H1 (cell line): Measurements from ENCODE around the gene CYP3A7. TPM values are rescaled to one million over a fixed set of nuclear protein-coding genes. Genes with fewer than 3 reads are reported as not detected.

Experiments
- CTCF ChIA-PET: fragments of 300-600 bp; sonication (Branson Sonifier 250); formaldehyde crosslinking; loops from one replicate; lab custom pipeline; 2021; ENCODE audit not compliant: partially characterized antibody; lab: Charles Lee
- POLR2A ChIA-PET: fragments of 300-600 bp; sonication (Branson Sonifier 250); formaldehyde crosslinking; loops from one replicate; lab custom pipeline; 2021; ENCODE audit warnings: inconsistent platforms; ENCODE audit not compliant: partially characterized antibody; lab: Charles Lee
- DNase-seq, 2 experiments: peaks; one replicate each; pipeline versions ENCODE4 v3.0.0 to v3.0.0-alpha.2; 2010 to 2022; ENCODE audit warnings: low spot score in 2 of 2, low read depth in 1 of 2, mixed read lengths in 1 of 2
- FAIRE-seq: peaks from 2 replicates; lab custom pipeline; 2011; peaks lifted over from hg19 to GRCh38; lab: Jason Lieb, UNC
- H2AFZ ChIP-seq: 2 replicates; pipeline ENCODE4 v1.8.1; 2012; ENCODE audit warnings: low read length, inconsistent platforms
- H2AK5ac ChIP-seq: 2 replicates; pipeline ENCODE4 v1.6.1; 2013; ENCODE audit warnings: low read depth, low read length
- H2BK120ac ChIP-seq: replicated peaks from 2 replicates; pipeline ENCODE3; 2013; ENCODE audit warnings: low read depth, low read length, inconsistent platforms
- H2BK12ac ChIP-seq: 2 replicates; pipeline ENCODE4 v1.6.1; 2013; ENCODE audit warnings: low read depth, low read length
- H2BK15ac ChIP-seq: 2 replicates; pipeline ENCODE4 v1.6.1; 2013; ENCODE audit warnings: low read length
- H2BK20ac ChIP-seq: 2 replicates; pipeline ENCODE4 v1.6.1; 2013; ENCODE audit warnings: low read length
- H2BK5ac ChIP-seq: 2 replicates; pipeline ENCODE4 v1.6.1; 2013; ENCODE audit warnings: low read depth, low read length
- H3K14ac ChIP-seq: 2 replicates; pipeline ENCODE4 v1.6.1; 2013; ENCODE audit warnings: inconsistent platforms; ENCODE audit not compliant: insufficient read length
- H3K18ac ChIP-seq: 2 replicates; pipeline ENCODE4 v1.6.1; 2013; ENCODE audit warnings: low read length; ENCODE audit errors: extremely low read depth
- H3K23ac ChIP-seq: 2 replicates; pipeline ENCODE4 v1.6.1; 2013; ENCODE audit warnings: inconsistent platforms; ENCODE audit not compliant: insufficient read length
- H3K23me2 ChIP-seq: 2 replicates; pipeline ENCODE4 v1.6.1; 2013; ENCODE audit warnings: low read depth, low read length
- H3K27ac ChIP-seq: 2 replicates; pipeline ENCODE4 v1.6.1; 2011; ENCODE audit warnings: low read depth, low read length, inconsistent platforms
- H3K27me3 ChIP-seq, 4 experiments: replicated peaks in 1 of 4; 1 replicate in 1 of 4; 2 replicates in 3 of 4; pipeline versions ENCODE4 v1.6.1 to v1.8.1; 2011 to 2013; ENCODE audit warnings: low read length in 3 of 4, mild to moderate bottlenecking in 3 of 4, inconsistent platforms in 2 of 4, mixed read lengths in 2 of 4, moderate library complexity in 1 of 4; ENCODE audit not compliant: control insufficient read depth in 3 of 4, insufficient read depth in 3 of 4; ENCODE audit errors: extremely low read depth in 1 of 4
- H3K36me3 ChIP-seq, 4 experiments: 2 replicates each; pipeline versions ENCODE4 v1.6.1 to v1.8.1; 2011 to 2013; ENCODE audit warnings: mild to moderate bottlenecking in 4 of 4, low read length in 3 of 4, moderate library complexity in 2 of 4, control low read depth in 1 of 4, inconsistent platforms in 1 of 4; ENCODE audit not compliant: insufficient read depth in 4 of 4, control insufficient read depth in 2 of 4
- H3K4ac ChIP-seq: replicated peaks from 2 replicates; pipeline ENCODE3; 2013; ENCODE audit warnings: low read length, low read depth, mixed read lengths, inconsistent platforms; ENCODE audit not compliant: insufficient read length
- H3K4me1 ChIP-seq, 4 experiments: replicated peaks in 1 of 4; 1 replicate in 1 of 4; 2 replicates in 3 of 4; pipeline versions ENCODE4 v1.6.1 to v1.8.1; 2011 to 2013; ENCODE audit warnings: low read length in 3 of 4, inconsistent platforms in 2 of 4, mixed read lengths in 1 of 4; ENCODE audit not compliant: insufficient read depth in 4 of 4, control insufficient read depth in 3 of 4
- H3K4me2 ChIP-seq, 2 experiments: 2 replicates each; pipeline versions ENCODE4 v1.6.1 to v1.8.1; 2011 to 2013; ENCODE audit warnings: low read depth in 2 of 2, low read length in 2 of 2, control low read depth in 1 of 2, inconsistent platforms in 1 of 2, mild to moderate bottlenecking in 1 of 2; ENCODE audit not compliant: insufficient read depth in 1 of 2
- H3K4me3 ChIP-seq, 4 experiments: fragments of 200-600, 300-600 bp in 1 of 4; sonication (generic), shearing (Covaris generic), sonication (Bioruptor Twin) in 1 of 4; 2 replicates each; pipeline versions ENCODE4 v1.5.1 to v1.8.1; 2011 to 2016; ENCODE audit warnings: low read length in 4 of 4, low read depth in 3 of 4, control low read depth in 2 of 4, inconsistent platforms in 2 of 4, mild to moderate bottlenecking in 2 of 4, mixed read lengths in 1 of 4, moderate library complexity in 1 of 4; ENCODE audit not compliant: insufficient read depth in 2 of 4; ENCODE audit errors: extremely low read depth in 1 of 4
- H3K56ac ChIP-seq: replicated peaks from 2 replicates; pipeline ENCODE3; 2013; ENCODE audit warnings: low read depth, mild to moderate bottlenecking, mixed read lengths, low read length, inconsistent platforms; ENCODE audit not compliant: insufficient read length
- H3K79me1 ChIP-seq: 2 replicates; pipeline ENCODE4 v1.6.1; 2013; ENCODE audit warnings: low read depth, low read length, control low read depth
- H3K79me2 ChIP-seq, 2 experiments: 2 replicates each; pipeline versions ENCODE4 v1.6.1 to v1.8.1; 2012 to 2013; ENCODE audit warnings: low read length in 2 of 2, mild to moderate bottlenecking in 2 of 2, inconsistent platforms in 1 of 2; ENCODE audit not compliant: insufficient read depth in 2 of 2, control insufficient read depth in 1 of 2
- H3K9ac ChIP-seq, 4 experiments: replicated peaks in 1 of 4; 1 replicate in 1 of 4; 2 replicates in 3 of 4; pipeline versions ENCODE4 v1.6.1 to v1.8.1; 2011 to 2013; ENCODE audit warnings: low read depth in 3 of 4, low read length in 3 of 4, control low read depth in 2 of 4, mild to moderate bottlenecking in 2 of 4, moderate library complexity in 2 of 4, inconsistent platforms in 1 of 4; ENCODE audit errors: extremely low read depth in 1 of 4
- H3K9me3 ChIP-seq, 2 experiments: 2 replicates each; pipeline versions ENCODE4 v1.6.1 to v1.8.1; 2012 to 2013; ENCODE audit warnings: mild to moderate bottlenecking in 2 of 2, moderate library complexity in 2 of 2, control low read depth in 1 of 2, inconsistent platforms in 1 of 2, low read depth in 1 of 2, low read length in 1 of 2, mixed read lengths in 1 of 2; ENCODE audit not compliant: insufficient read depth in 2 of 2
- H4K20me1 ChIP-seq, 2 experiments: replicated peaks in 1 of 2; 2 replicates each; pipeline versions ENCODE3 to v1.8.1; 2011 to 2013; ENCODE audit warnings: inconsistent platforms in 2 of 2, low read length in 2 of 2, mild to moderate bottlenecking in 1 of 2; ENCODE audit not compliant: insufficient read depth in 2 of 2, control insufficient read depth in 1 of 2
- H4K5ac ChIP-seq: 2 replicates; pipeline ENCODE4 v1.6.1; 2013; ENCODE audit warnings: low read length, low read depth, mixed read lengths, inconsistent platforms; ENCODE audit not compliant: insufficient read length
- H4K8ac ChIP-seq: 2 replicates; pipeline ENCODE4 v1.8.0; 2013; ENCODE audit warnings: mild to moderate bottlenecking, moderate library complexity, low read length, inconsistent platforms; ENCODE audit not compliant: insufficient read depth; ENCODE audit errors: extremely low read depth
- H4K91ac ChIP-seq: replicated peaks from 2 replicates; pipeline ENCODE3; 2013; ENCODE audit warnings: low read length, mixed read lengths, inconsistent platforms; ENCODE audit not compliant: insufficient read length
- BACH1 ChIP-seq: IDR thresholded peaks from 2 replicates; pipeline ENCODE4 v1.6.1; 2012; ENCODE audit warnings: low read length, improper control_type of control experiment
- BCL11A ChIP-seq, 2 experiments: IDR thresholded peaks; one replicate each; pipeline ENCODE4 v1.6.1; 2011; ENCODE audit warnings: low read depth in 2 of 2, low read length in 2 of 2, mild to moderate bottlenecking in 2 of 2
- CREB1 ChIP-seq: IDR thresholded peaks from 2 replicates; pipeline ENCODE4 v1.6.1; 2012; ENCODE audit warnings: inconsistent platforms
- EP300 ChIP-seq, 2 experiments: IDR thresholded peaks; 1 replicate in 1 of 2; 2 replicates in 1 of 2; pipeline ENCODE4 v1.6.1; 2011 to 2012; ENCODE audit warnings: low read depth in 2 of 2, low read length in 2 of 2, mild to moderate bottlenecking in 2 of 2, borderline replicate concordance in 1 of 2, inconsistent platforms in 1 of 2, moderate library complexity in 1 of 2
- FOSL1 ChIP-seq: IDR thresholded peaks from 2 replicates; pipeline ENCODE4 v1.6.1; 2011; ENCODE audit warnings: mild to moderate bottlenecking, low read depth, low read length, moderate library complexity; ENCODE audit not compliant: insufficient read depth
- MAX ChIP-seq: IDR thresholded peaks from 2 replicates; pipeline ENCODE4 v1.6.1; 2012; ENCODE audit warnings: inconsistent platforms
- NANOG ChIP-seq: IDR thresholded peaks from 2 replicates; pipeline ENCODE4 v1.6.1; 2011; ENCODE audit warnings: low read length, low read depth, mild to moderate bottlenecking, inconsistent platforms; ENCODE audit not compliant: insufficient read depth, poor library complexity, severe bottlenecking
- POLR2A ChIP-seq, 2 experiments: IDR thresholded peaks; 1 replicate in 1 of 2; 2 replicates in 1 of 2; pipeline ENCODE4 v1.6.1; 2011; ENCODE audit warnings: low read depth in 2 of 2, low read length in 2 of 2, mild to moderate bottlenecking in 2 of 2; ENCODE audit errors: control extremely low read depth in 1 of 2
- POLR2AphosphoS5 ChIP-seq: IDR thresholded peaks from 2 replicates; pipeline ENCODE4 v1.6.1; 2011; ENCODE audit warnings: low read depth, low read length
- RAD21 ChIP-seq, 2 experiments: IDR thresholded peaks in 1 of 2; conservative IDR thresholded peaks in 1 of 2; 2 replicates each; pipeline ENCODE4 v1.6.1; 2011; ENCODE audit warnings: low read depth in 2 of 2, low read length in 2 of 2, improper control_type of control experiment in 1 of 2, inconsistent platforms in 1 of 2, mild to moderate bottlenecking in 1 of 2, moderate library complexity in 1 of 2
- RBBP5 ChIP-seq: IDR thresholded peaks from 2 replicates; pipeline ENCODE4 v1.7.1; 2012; ENCODE audit warnings: low read depth, mild to moderate bottlenecking, inconsistent platforms, low read length, moderate library complexity, borderline replicate concordance
- SP1 ChIP-seq: IDR thresholded peaks from 2 replicates; pipeline ENCODE4 v1.6.1; 2011; ENCODE audit warnings: low read depth, low read length
- SP2 ChIP-seq: IDR thresholded peaks from 2 replicates; pipeline ENCODE4 v1.6.1; 2012; ENCODE audit warnings: mild to moderate bottlenecking, low read length, inconsistent platforms
- TCF12 ChIP-seq: IDR thresholded peaks from 2 replicates; pipeline ENCODE4 v1.6.1; 2011; ENCODE audit warnings: low read depth, mild to moderate bottlenecking, low read length
- WGBS, 2 experiments: shearing (Covaris generic) in 1 of 2; methylation state at CpG; one replicate each; pipeline versions ENCODE4 v1.1.6 to v1.1.7; 2013 to 2015; ENCODE audit warnings: low lambda C conversion rate in 2 of 2, mixed read lengths in 2 of 2, inconsistent platforms in 1 of 2, low coverage in 1 of 2, missing lambda C conversion rate in 1 of 2; ENCODE audit not compliant: insufficient replicate concordance in 2 of 2, insufficient coverage in 1 of 2, insufficient read length in 1 of 2; ENCODE audit errors: extremely low coverage in 1 of 2, missing lambda C conversion rate in 1 of 2; 5-methylcytosine and 5-hydroxymethylcytosine counted together
- polyA plus RNA-seq, 7 experiments: library from polyadenylated mRNA; depleted of rRNA in 3 of 7; stranded (reverse) in 5 of 7; unstranded in 2 of 7; fragments of >200 nt in 5 of 7; fragments of 200-250 nt in 2 of 7; gene quantifications; 1 replicate in 5 of 7; 2 replicates in 1 of 7; 4 replicates in 1 of 7; pipeline versions ENCODE4 v1.2.1 to v1.2.3, GENCODE V29; 2011 to 2013; ENCODE audit warnings: missing spikeins in 2 of 7, mixed read lengths in 2 of 7
- total RNA-seq: library from RNA; stranded (reverse); fragmentation: NEBNext Ultra II Directional; extraction: Animal tissue kit (Norgen Biotek cat#: 25700); gene quantifications from 2 replicates; pipeline ENCODE4 v1.2.1, GENCODE V29; 2021
- TF ChIP-seq, protein P1 (sequence below): IDR thresholded peaks from 2 replicates; pipeline ENCODE4 v1.6.1; 2011; ENCODE audit warnings: low read depth, mild to moderate bottlenecking, low read length; ENCODE audit not compliant: insufficient read depth

The CYP3A7 gene
- total and polyA plus RNA-seq, 2 of the 8 experiments (the other 6 are each of a cell fraction or from before 2014, with no cell fraction given): not detected

DNA sequence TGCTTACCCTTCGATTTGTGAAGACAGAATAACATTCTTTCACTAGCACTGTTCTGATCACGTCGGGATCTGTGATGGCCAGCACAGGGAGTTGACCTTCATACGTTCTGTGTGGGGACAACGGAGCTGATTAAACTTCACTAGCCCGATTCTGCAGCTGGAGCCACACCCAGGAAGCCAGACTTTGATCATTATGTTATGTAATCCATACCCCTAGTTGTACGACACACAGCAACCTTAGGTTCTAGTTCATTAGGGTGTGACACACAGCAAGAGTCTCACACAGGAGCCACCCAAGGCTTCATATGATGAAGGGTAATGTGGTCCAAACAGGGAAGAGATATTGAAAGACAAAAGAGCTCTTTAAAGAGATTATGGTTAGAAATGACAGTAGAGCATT is 62.4 kb downstream of the CYP3A7 start:
- Histone ChIP-seq H3K56ac (no peak overlapping the region), H3K4me3 (no peak overlapping the region), H4K91ac (no peak overlapping the region), H3K23me2 (no peaks in the 10 kb centered on the region), H3K27me3 (no peaks in the 10 kb centered on the region), H3K4me1 (no peaks in the 10 kb centered on the region), H3K36me3 (no peaks in the 10 kb centered on the region), H2BK12ac (no peak overlapping the region), H3K79me1 (no peaks in the 10 kb centered on the region), H3K9ac (no peak overlapping the region), H2BK5ac (no peak overlapping the region), H4K20me1 (peaks cover 0 to 1% of the 10 kb centered on the region in 2 experiments), H3K18ac (no peak overlapping the region), H3K14ac (no peak overlapping the region), H3K4me2 (no peak overlapping the region), H3K79me2 (no peaks in the 10 kb centered on the region), H4K8ac (no peak overlapping the region), H2BK15ac (no peak overlapping the region), H3K4ac (no peak overlapping the region), H2BK120ac (no peak overlapping the region), H2BK20ac (no peak overlapping the region), H2AK5ac (no peak overlapping the region), H3K27ac (no peak overlapping the region), H2AFZ (no peak overlapping the region), H3K23ac (no peak overlapping the region), H3K9me3 (no peaks in the 10 kb centered on the region), H4K5ac (no peak overlapping the region)
- WGBS, 2 experiments: 93% methylated on average over 7 of the region's 7 CpGs; no CpG with 5 or more reads in 1 of the 2 experiments
- POLR2A ChIA-PET: no interaction called here
- DNase-seq (no peak), FAIRE-seq (no peak)
- CTCF ChIA-PET: no interaction called here
- no peak for TF ChIP-seq RAD21 (IDR thresholded peaks at IDR 0.05 in 1 of 2, conservative IDR thresholded peaks at IDR 0.05 in 1 of 2; ENCODE audit: low read depth in 2 of 2, low read length in 2 of 2)
- TF ChIP-seq POLR2A (IDR thresholded peaks at IDR 0.05; ENCODE audit: control extremely low read depth in 1 of 2, low read depth in 2 of 2, low read length in 2 of 2): no peak
- TF ChIP-seq TCF12: no peak
- no peak for TF ChIP-seq BCL11A (IDR thresholded peaks at IDR 0.05; ENCODE audit: low read depth in 2 of 2, low read length in 2 of 2)
- no peak for TF ChIP-seq POLR2AphosphoS5
- no peak for TF ChIP-seq NANOG
- TF ChIP-seq SP2: no peak
- no peak for TF ChIP-seq RBBP5
- TF ChIP-seq, protein P1, sequence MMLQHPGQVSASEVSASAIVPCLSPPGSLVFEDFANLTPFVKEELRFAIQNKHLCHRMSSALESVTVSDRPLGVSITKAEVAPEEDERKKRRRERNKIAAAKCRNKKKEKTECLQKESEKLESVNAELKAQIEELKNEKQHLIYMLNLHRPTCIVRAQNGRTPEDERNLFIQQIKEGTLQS: no peak
- no peak for TF ChIP-seq BACH1
- TF ChIP-seq FOSL1: no peak
- TF ChIP-seq MAX: no peak
- TF ChIP-seq EP300 (IDR thresholded peaks at IDR 0.05; ENCODE audit: borderline replicate concordance in 1 of 2, low read depth in 2 of 2, low read length in 2 of 2): no peak
- TF ChIP-seq CREB1: no peak
- no peak for TF ChIP-seq SP1
